Measurements from ENCODE around the gene ARRDC4. TPM values are rescaled to one million over a fixed set of nuclear protein-coding genes. Genes with fewer than 3 reads are reported as not detected.
A peak's percentile ranks its signal among the peaks of the same experiment; 100 is the strongest.

The ARRDC4 gene
- total RNA-seq, 1 donor from 2014 or later: 31.6 TPM

- no peaks in the 10 kb centered on the region for H3K9me3 ChIP-seq
- no peak overlapping the region for H3K27ac ChIP-seq
- DNase-seq: no peak
- H3K4me3 ChIP-seq: no peak overlapping the region
- no peaks in the 10 kb centered on the region for H3K27me3 ChIP-seq
- no peak for TF ChIP-seq CTCF (IDR thresholded peaks at IDR 0.05)
- intact Hi-C loops (cut with DNase I): no loop called here
- ATAC-seq: peak; percentile 39
- H3K36me3 ChIP-seq: no peaks in the 10 kb centered on the region
- H3K4me1 ChIP-seq: peaks cover 5% of the 10 kb centered on the region
These were observed 32.3 kb downstream of the ARRDC4 start for GRCh38 chr15:97992823-97993222.

DNA sequence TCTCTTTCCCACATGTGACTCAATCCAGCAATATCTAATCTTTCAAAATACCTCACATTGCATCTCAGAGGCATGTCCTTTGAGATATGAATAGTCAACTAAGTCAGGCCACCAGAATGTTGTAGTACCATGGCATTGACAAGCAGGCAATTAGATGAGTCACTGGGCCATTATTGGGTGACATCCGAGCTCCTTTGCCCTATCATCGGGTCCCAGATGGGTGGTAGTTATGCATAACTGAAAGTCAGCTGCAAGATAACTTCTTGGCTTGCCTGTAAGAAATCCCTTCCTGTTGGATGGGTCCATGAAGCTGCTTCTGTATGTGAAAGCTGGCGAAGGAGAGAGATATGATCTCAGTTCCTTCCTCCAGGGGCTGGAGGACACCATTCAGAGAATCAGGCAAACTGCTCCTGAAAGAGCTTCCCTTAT, 32.8 kb downstream of the ARRDC4 start:
- ATAC-seq (peak; percentile 73), DNase-seq (no peak)
- H3K36me3 ChIP-seq: no peaks in the 10 kb centered on the region
- H3K9me3 ChIP-seq: no peaks in the 10 kb centered on the region
- peaks cover 5% of the 10 kb centered on the region for H3K4me1 ChIP-seq
- no peaks in the 10 kb centered on the region for H3K27me3 ChIP-seq
- intact Hi-C loops (cut with DNase I): no loop called here
- no peak overlapping the region for H3K4me3 ChIP-seq
- no peak overlapping the region for H3K27ac ChIP-seq
- TF ChIP-seq CTCF (IDR thresholded peaks at IDR 0.05): no peak

DNA sequence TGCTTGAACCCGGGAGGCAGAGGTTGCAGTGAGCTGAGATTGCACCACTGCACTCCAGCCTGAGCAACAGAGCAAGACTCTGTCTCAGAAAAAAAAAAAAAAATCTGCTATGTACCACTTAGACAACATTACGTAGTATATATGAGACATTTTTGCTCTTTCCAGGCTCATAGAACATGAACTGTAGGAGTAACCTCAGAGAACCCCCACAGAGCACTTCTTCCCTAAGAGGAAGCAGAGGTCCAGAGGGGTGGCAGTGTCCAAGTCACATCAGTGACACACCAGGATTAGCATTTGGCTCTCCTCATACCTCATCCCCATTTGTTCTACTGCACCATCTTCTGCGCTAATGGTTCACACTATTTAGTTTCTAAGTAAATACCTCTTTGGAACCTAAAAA, 33.7 kb downstream of the ARRDC4 start:
- DNase-seq (no peak), ATAC-seq (peak; percentile 20)
- no peaks in the 10 kb centered on the region for H3K27me3 ChIP-seq
- intact Hi-C loops (cut with DNase I): no loop called here
- no peaks in the 10 kb centered on the region for H3K36me3 ChIP-seq
- H3K27ac ChIP-seq: no peak overlapping the region
- H3K9me3 ChIP-seq: no peaks in the 10 kb centered on the region
- no peak for TF ChIP-seq CTCF (IDR thresholded peaks at IDR 0.05)
- no peak overlapping the region for H3K4me3 ChIP-seq
- peaks cover 5% of the 10 kb centered on the region for H3K4me1 ChIP-seq

GRCh38 chr15:97995192-97995591, 34.7 kb downstream of the ARRDC4 start:
- TF ChIP-seq CTCF (IDR thresholded peaks at IDR 0.05): no peak
- ATAC-seq (no peak), DNase-seq (no peak)
- Histone ChIP-seq H3K9me3 (no peaks in the 10 kb centered on the region), H3K4me1 (peaks cover 5% of the 10 kb centered on the region), H3K27ac (no peak overlapping the region), H3K27me3 (no peaks in the 10 kb centered on the region), H3K36me3 (no peaks in the 10 kb centered on the region), H3K4me3 (no peak overlapping the region)
- intact Hi-C loops (cut with DNase I): no loop called here

DNA sequence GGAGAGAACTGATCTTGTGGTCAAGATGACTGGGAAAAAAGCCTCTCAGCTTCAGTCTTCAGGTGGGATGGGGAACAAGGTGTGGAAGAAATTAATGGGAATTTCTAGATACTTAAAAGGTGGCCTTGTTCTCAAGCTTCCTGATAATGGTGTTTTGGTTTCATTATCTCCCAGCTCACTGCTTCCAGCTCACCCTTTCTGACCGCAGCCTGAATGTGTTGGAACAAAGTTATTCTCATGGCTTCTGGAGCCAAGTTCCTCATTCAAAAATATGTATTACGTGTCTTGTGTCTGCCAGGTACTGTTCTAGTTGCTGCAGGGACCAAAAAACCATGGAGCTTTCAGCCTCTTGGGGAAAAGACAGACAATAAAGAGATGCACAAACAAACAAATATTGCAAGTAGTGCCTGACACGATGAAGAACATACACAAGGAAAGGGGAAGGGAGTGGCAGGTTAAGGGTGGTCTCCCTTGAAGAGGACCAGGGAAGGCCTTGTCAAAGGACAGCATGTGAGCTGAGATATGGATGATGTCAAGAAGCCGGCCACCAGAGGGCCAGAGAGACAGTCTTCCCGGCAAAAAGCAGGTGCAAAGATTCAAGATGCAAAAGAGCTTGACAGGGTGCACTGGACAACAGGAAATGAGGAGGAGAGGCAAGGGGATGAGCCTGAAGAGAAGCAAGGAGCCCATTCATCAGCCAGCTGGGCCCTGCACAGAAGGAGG, 35.5 kb downstream of the ARRDC4 start:
- H3K9me3 ChIP-seq: no peaks in the 10 kb centered on the region
- no peaks in the 10 kb centered on the region for H3K27me3 ChIP-seq
- ATAC-seq: peak; percentile 15
- H3K27ac ChIP-seq: no peak overlapping the region
- no peak overlapping the region for H3K4me3 ChIP-seq
- intact Hi-C loops (cut with DNase I): no loop called here
- TF ChIP-seq CTCF (IDR thresholded peaks at IDR 0.05): no peak
- H3K36me3 ChIP-seq: no peaks in the 10 kb centered on the region
- H3K4me1 ChIP-seq: peaks cover 5% of the 10 kb centered on the region
- DNase-seq: no peak

All from upper lobe of right lung (tissue), 1 donor.